SU-DHL-6 (cell line): ENCODE measurements around the gene C16orf95.

Source experiments
- H2AFZ ChIP-seq: fragments of 200-600 bp; sonication (generic); 2 replicates; pipeline ENCODE4 v1.6.1; 2014; ENCODE audit warnings: low read depth, mild to moderate bottlenecking, moderate library complexity, mixed read lengths, antibody characterized with exemption, low read length; ENCODE audit not compliant: severe bottlenecking
- H3F3A ChIP-seq: fragments of 200-600 bp; shearing (Covaris generic); 2 replicates; pipeline ENCODE4 v1.6.0; 2016; ENCODE audit warnings: antibody characterized with exemption, mild to moderate bottlenecking; ENCODE audit not compliant: insufficient read depth
- H3K27ac ChIP-seq: fragments of 200-600 bp; sonication (generic); 2 replicates; pipeline ENCODE4 v1.5.1; 2016; ENCODE audit warnings: low read depth, mild to moderate bottlenecking, low read length, moderate library complexity, mixed read lengths
- H3K27me3 ChIP-seq: fragments of 200-600 bp; sonication (generic), shearing (Covaris generic); 2 replicates; pipeline ENCODE4 v1.6.0; 2014; ENCODE audit warnings: mild to moderate bottlenecking, low read length
- H3K36me3 ChIP-seq: fragments of 200-600 bp; sonication (generic); 2 replicates; pipeline ENCODE4 v1.6.1; 2014; ENCODE audit warnings: mild to moderate bottlenecking, low read length, mixed read lengths
- H3K4me2 ChIP-seq: fragments of 300-600, 200-600 bp; shearing (Covaris generic), sonication (generic); 2 replicates; pipeline ENCODE4 v1.6.0; 2014; ENCODE audit warnings: low read length, low read depth, mild to moderate bottlenecking; ENCODE audit not compliant: poor library complexity, severe bottlenecking
- H3K4me3 ChIP-seq: fragments of 200-600 bp; sonication (generic); 2 replicates; pipeline ENCODE4 v1.5.1; 2014; ENCODE audit warnings: antibody characterized with exemption, low read length, mild to moderate bottlenecking, mixed read lengths; ENCODE audit not compliant: insufficient read depth, poor library complexity, severe bottlenecking
- H3K79me2 ChIP-seq: fragments of 200-600 bp; sonication (generic); 2 replicates; pipeline ENCODE4 v1.6.1; 2014; ENCODE audit warnings: mild to moderate bottlenecking, low read length, moderate library complexity; ENCODE audit not compliant: insufficient read depth
- H3K9ac ChIP-seq: fragments of 200-600 bp; sonication (generic); 2 replicates; pipeline ENCODE4 v1.7.0; 2014; ENCODE audit warnings: mild to moderate bottlenecking, low read length
- H3K9me2 ChIP-seq: fragments of 200-600 bp; sonication (generic); replicated peaks from 2 replicates; pipeline ENCODE4 v1.6.1; 2014; ENCODE audit warnings: low read length; ENCODE audit not compliant: insufficient read depth
- H3K9me3 ChIP-seq: fragments of 200-600 bp; sonication (generic); 2 replicates; pipeline ENCODE4 v1.6.1; 2014; ENCODE audit warnings: low read length, mixed read lengths; ENCODE audit not compliant: insufficient read depth
- H4K20me1 ChIP-seq: fragments of 200-600 bp; sonication (generic); 2 replicates; pipeline ENCODE4 v1.6.1; 2014; ENCODE audit warnings: low read depth, mild to moderate bottlenecking, antibody characterized with exemption, low read length, moderate library complexity, mixed read lengths
- EZH2phosphoT487 ChIP-seq: fragments of 200-600 bp; sonication (generic), shearing (Covaris generic); conservative IDR thresholded peaks from 2 replicates; pipeline ENCODE4 v1.6.1; 2018; ENCODE audit warnings: mild to moderate bottlenecking, antibody characterized with exemption, low read length, moderate library complexity, mixed read lengths
- TF ChIP-seq, protein P1 (sequence below): fragments of 200-600 bp; sonication (generic); IDR thresholded peaks from one replicate; pipeline ENCODE4 v1.5.1; 2017; ENCODE audit warnings: antibody characterized with exemption, mild to moderate bottlenecking, low read length, moderate library complexity; ENCODE audit not compliant: insufficient read depth, poor library complexity, severe bottlenecking

C16orf95 gene

DNA sequence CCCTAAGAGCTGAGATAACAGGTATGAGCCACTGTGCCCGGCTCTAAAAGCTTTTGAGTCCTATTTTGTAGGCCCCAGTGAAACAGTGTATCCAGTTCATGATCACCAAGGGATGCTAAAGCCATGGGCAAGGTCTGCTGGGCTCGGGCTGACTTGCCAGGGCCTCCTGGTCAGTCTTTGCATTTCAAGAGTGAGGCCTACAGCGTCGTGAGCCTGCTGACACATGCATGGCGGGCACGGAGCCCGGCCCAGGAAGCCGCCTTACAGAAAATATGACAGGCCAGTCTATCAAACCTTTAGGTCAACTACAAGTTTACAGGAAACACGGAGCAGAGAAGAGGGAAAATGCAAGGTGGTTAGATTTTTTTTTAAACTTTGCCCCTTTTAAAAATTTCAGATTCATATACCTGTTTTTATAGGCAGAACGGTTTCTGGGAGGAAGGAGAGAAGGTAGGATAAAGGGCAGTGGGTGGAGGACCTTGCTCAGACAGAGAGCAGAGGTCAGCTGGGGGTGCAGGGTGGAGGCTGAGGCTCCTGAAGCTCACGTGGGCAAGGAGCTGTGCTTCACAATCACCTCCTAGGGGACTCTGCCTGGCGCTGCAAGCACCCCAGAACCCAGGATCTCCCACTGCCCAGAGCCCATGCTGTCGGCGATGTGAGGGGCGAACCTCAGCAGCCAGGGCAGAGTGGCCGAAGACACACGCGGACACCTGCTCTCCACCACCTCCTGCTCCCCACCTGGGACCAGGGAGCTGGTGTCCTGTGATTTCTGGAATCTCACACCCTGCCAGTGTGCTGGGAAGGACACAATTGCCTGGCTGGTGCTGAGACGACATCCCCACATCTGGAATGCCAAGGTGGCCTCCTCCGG lies 21.3 kb downstream of the C16orf95 start:
- no peaks in the 10 kb centered on the region for H3F3A ChIP-seq
- no peak overlapping the region for H3K4me3 ChIP-seq
- H3K9me3 ChIP-seq = no peaks in the 10 kb centered on the region
- no peaks in the 10 kb centered on the region for H3K36me3 ChIP-seq
- no peak overlapping the region for H3K27ac ChIP-seq
- H4K20me1 ChIP-seq = no peaks in the 10 kb centered on the region
- H3K9ac ChIP-seq = no peak overlapping the region
- no peak overlapping the region for H3K4me2 ChIP-seq
- no peaks in the 10 kb centered on the region for H3K79me2 ChIP-seq
- no peaks in the 10 kb centered on the region for H3K27me3 ChIP-seq
- TF ChIP-seq, protein P1, sequence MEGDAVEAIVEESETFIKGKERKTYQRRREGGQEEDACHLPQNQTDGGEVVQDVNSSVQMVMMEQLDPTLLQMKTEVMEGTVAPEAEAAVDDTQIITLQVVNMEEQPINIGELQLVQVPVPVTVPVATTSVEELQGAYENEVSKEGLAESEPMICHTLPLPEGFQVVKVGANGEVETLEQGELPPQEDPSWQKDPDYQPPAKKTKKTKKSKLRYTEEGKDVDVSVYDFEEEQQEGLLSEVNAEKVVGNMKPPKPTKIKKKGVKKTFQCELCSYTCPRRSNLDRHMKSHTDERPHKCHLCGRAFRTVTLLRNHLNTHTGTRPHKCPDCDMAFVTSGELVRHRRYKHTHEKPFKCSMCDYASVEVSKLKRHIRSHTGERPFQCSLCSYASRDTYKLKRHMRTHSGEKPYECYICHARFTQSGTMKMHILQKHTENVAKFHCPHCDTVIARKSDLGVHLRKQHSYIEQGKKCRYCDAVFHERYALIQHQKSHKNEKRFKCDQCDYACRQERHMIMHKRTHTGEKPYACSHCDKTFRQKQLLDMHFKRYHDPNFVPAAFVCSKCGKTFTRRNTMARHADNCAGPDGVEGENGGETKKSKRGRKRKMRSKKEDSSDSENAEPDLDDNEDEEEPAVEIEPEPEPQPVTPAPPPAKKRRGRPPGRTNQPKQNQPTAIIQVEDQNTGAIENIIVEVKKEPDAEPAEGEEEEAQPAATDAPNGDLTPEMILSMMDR = no peak
- TF ChIP-seq EZH2phosphoT487 = no peak
- H3K9me2 ChIP-seq = no peaks in the 10 kb centered on the region
- no peak overlapping the region for H2AFZ ChIP-seq

DNA sequence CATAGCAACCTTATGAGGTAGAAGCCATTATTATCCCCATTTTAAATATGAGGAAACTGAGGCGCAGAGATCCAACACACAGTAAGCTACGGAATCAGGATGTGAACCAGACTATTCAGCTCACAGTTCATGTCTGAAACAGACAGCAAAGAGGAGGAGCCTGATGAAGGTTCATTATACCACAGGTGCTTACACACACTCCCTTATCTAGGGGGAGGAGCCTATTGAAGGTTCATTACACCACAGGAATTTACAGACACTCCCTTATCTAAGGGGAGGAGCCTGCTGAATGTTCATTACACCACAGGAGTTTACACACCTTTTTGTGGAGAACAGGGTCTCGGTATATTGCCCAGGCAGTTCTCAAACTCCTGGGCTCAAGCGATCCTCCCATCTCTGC lies 21.9 kb downstream of the C16orf95 start:
- H3K27me3 ChIP-seq = no peaks in the 10 kb centered on the region
- H2AFZ ChIP-seq = no peak overlapping the region
- H3K4me2 ChIP-seq = no peak overlapping the region
- no peaks in the 10 kb centered on the region for H3K36me3 ChIP-seq
- no peak overlapping the region for H3K27ac ChIP-seq
- TF ChIP-seq, protein P1 = no peak
- TF ChIP-seq EZH2phosphoT487 = no peak
- no peak overlapping the region for H3K4me3 ChIP-seq
- H3K79me2 ChIP-seq = no peaks in the 10 kb centered on the region
- no peak overlapping the region for H3K9ac ChIP-seq
- no peaks in the 10 kb centered on the region for H3K9me2 ChIP-seq
- H3F3A ChIP-seq = no peaks in the 10 kb centered on the region
- H3K9me3 ChIP-seq = no peaks in the 10 kb centered on the region
- no peaks in the 10 kb centered on the region for H4K20me1 ChIP-seq

DNA sequence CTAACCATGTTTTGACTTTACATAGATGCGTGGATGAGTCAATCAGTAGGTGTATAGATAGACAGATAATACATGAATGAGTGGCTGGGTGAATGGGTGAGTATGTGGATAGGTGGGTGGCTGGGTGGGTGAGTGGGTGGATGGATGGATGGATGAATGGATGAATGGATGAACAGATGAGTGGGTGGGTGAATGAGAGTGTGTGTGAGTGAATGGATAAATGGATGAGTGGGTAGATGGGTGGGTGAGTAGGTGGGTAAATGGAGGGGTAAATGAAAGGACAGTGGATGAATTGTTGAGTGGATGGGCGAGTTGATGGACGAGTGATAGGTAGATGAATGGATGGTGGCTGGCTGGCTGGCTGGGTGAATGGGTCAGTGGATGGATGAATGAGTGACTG lies 23.2 kb downstream of the C16orf95 start:
- no peaks in the 10 kb centered on the region for H4K20me1 ChIP-seq
- no peaks in the 10 kb centered on the region for H3K79me2 ChIP-seq
- no peaks in the 10 kb centered on the region for H3F3A ChIP-seq
- no peaks in the 10 kb centered on the region for H3K27me3 ChIP-seq
- no peaks in the 10 kb centered on the region for H3K9me3 ChIP-seq
- no peak overlapping the region for H3K4me2 ChIP-seq
- no peak overlapping the region for H3K9ac ChIP-seq
- no peak overlapping the region for H3K4me3 ChIP-seq
- TF ChIP-seq EZH2phosphoT487 = no peak
- TF ChIP-seq, protein P1 = no peak
- H3K9me2 ChIP-seq = no peaks in the 10 kb centered on the region
- H3K27ac ChIP-seq = no peak overlapping the region
- no peaks in the 10 kb centered on the region for H3K36me3 ChIP-seq
- no peak overlapping the region for H2AFZ ChIP-seq
